Endodermal cell (in vitro differentiated cells): Measurements from ENCODE around the gene CEACAM1. TPM values are rescaled to one million over a fixed set of nuclear protein-coding genes. Genes with fewer than 3 reads are reported as not detected.

Source experiments
- DNase-seq: peaks from one replicate; pipeline ENCODE4 v3.0.0-alpha.2; 2017
- H3K27ac ChIP-seq: 2 replicates; pipeline ENCODE4 v1.5.1; 2013; ENCODE audit warnings: mild to moderate bottlenecking, low read depth, low read length, moderate library complexity
- H3K27me3 ChIP-seq: 2 replicates; pipeline ENCODE4 v1.6.1; 2013; ENCODE audit warnings: mild to moderate bottlenecking, low read length, moderate library complexity; ENCODE audit not compliant: insufficient read depth, control insufficient read depth, poor library complexity, severe bottlenecking
- H3K36me3 ChIP-seq: 2 replicates; pipeline ENCODE4 v1.7.0; 2013; ENCODE audit warnings: mild to moderate bottlenecking, low read length, moderate library complexity; ENCODE audit not compliant: control insufficient read depth, insufficient read depth
- H3K4me1 ChIP-seq: one replicate; pipeline ENCODE4 v1.7.0; 2013; ENCODE audit warnings: low read length; ENCODE audit not compliant: control insufficient read depth, insufficient read depth
- H3K4me3 ChIP-seq: 2 replicates; pipeline ENCODE4 v1.5.1; 2013; ENCODE audit warnings: mild to moderate bottlenecking, low read length, moderate library complexity
- H3K9ac ChIP-seq: 2 replicates; pipeline ENCODE4 v1.6.1; 2013; ENCODE audit warnings: mild to moderate bottlenecking, low read length, moderate library complexity; ENCODE audit not compliant: poor library complexity, severe bottlenecking; ENCODE audit errors: extremely low read depth
- H3K9me3 ChIP-seq: 2 replicates; pipeline ENCODE4 v1.6.1; 2013; ENCODE audit warnings: mild to moderate bottlenecking, low read length, moderate library complexity; ENCODE audit not compliant: control insufficient read depth
- H3K27ac Mint-ChIP-seq: 2 replicates; pipeline ENCODE4 v1.8.0; 2020; ENCODE audit warnings: mixed read lengths
- H3K27me3 Mint-ChIP-seq: 2 replicates; pipeline ENCODE4 v1.8.0; 2021; ENCODE audit warnings: mild to moderate bottlenecking, mixed read lengths; ENCODE audit not compliant: insufficient read depth
- H3K36me3 Mint-ChIP-seq: 2 replicates; pipeline ENCODE4 v1.8.0; 2020; ENCODE audit warnings: low read depth, mixed read lengths
- H3K4me1 Mint-ChIP-seq: 2 replicates; pipeline ENCODE4 v1.8.0; 2020; ENCODE audit warnings: mixed read lengths
- H3K4me3 Mint-ChIP-seq: 2 replicates; pipeline ENCODE4 v1.8.0; 2020; ENCODE audit warnings: mild to moderate bottlenecking, moderate library complexity, mixed read lengths
- H3K9me3 Mint-ChIP-seq: 2 replicates; pipeline ENCODE4 v1.8.0; 2020; ENCODE audit warnings: mild to moderate bottlenecking, mixed read lengths
- CTCF ChIP-seq: fragments of 200-600 bp; sonication (generic); conservative IDR thresholded peaks from 2 replicates; pipeline ENCODE4 v1.5.0; 2021; ENCODE audit warnings: antibody characterized with exemption, mild to moderate bottlenecking
- WGBS, 2 experiments: methylation state at CpG; one replicate each; pipeline versions ENCODE4 v1.1.5 to v1.1.7; 2013; ENCODE audit warnings: missing lambda C conversion rate in 2 of 2, mixed read lengths in 1 of 2; ENCODE audit not compliant: insufficient coverage in 1 of 2, insufficient read length in 1 of 2; 5-methylcytosine and 5-hydroxymethylcytosine counted together
- total RNA-seq, 2 donors: library from RNA; stranded (reverse); fragmentation: NEBNext Ultra II Directional in 1 of 2; extraction: Animal tissue kit (Norgen Biotek cat#: 25700) in 1 of 2; gene quantifications; 2 replicates in 1 of 2; 3 replicates in 1 of 2; pipeline ENCODE4 v1.2.1, GENCODE V29; 2021

CEACAM1 gene
- total RNA-seq, 2 donors from 2014 or later, result 1.0 to 1.5 TPM

DNA sequence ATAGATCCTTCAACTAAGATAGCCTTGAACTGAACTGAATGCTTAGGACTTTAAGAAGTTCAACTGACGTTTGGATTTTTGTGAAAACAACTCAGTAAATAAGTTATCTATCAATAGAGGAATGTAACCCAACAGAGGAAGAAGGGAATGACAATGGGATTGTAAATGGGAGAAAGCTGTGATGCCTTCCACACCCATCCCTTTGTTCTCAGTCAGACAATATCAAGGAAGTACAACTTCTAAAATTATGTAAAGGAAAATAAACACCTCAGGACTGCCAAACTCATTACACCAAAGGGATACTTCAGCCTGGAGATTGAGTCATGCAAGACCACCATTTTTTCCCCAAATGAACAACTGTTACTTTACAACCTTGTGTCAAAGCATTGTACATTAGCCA is 45.4 kb upstream of the CEACAM1 start:
- TF ChIP-seq CTCF, result no peak
- H3K9me3 ChIP-seq, result no peaks in the 10 kb centered on the region
- no peak overlapping the region for H3K27ac ChIP-seq
- Mint-ChIP-seq H3K27ac (no peak overlapping the region), H3K27me3 (peaks cover 18% of the 10 kb centered on the region), H3K4me1 (peaks cover 6% of the 10 kb centered on the region), H3K36me3 (no peaks in the 10 kb centered on the region), H3K9me3 (no peaks in the 10 kb centered on the region), H3K4me3 (no peak overlapping the region)
- H3K36me3 ChIP-seq, result no peaks in the 10 kb centered on the region
- WGBS, 2 experiments, result 60% methylated on average over 1 of the region's 1 CpG; no CpG with 5 or more reads in 1 of the 2 experiments
- H3K27me3 ChIP-seq, result peaks cover 5% of the 10 kb centered on the region
- H3K9ac ChIP-seq, result no peak overlapping the region
- no peak overlapping the region for H3K4me3 ChIP-seq
- H3K4me1 ChIP-seq, result no peaks in the 10 kb centered on the region
- DNase-seq, result no peak

DNA sequence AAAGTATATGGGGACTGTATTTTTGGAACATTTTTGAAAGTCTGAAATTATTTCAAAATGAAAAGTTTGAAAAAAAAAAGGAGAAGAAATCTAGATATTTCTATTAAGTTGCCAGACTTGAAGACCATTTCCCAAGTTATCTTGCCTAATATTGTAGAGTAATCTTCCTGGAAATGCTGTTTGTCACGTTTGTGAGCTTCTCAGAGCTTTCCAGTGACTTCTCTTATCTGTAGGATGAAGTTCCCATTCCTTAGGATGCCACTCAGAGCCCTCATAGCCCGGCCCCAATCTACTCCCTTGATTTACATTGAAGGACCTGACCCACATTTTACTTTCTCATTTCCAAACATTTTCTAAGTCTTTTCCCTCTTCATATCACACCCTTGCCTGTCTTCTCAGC is 42.8 kb upstream of the CEACAM1 start:
- no peak overlapping the region for H3K9ac ChIP-seq
- no peak for DNase-seq
- no peak for TF ChIP-seq CTCF
- H3K27me3 ChIP-seq, result no peaks in the 10 kb centered on the region
- no peaks in the 10 kb centered on the region for H3K36me3 Mint-ChIP-seq
- no peak overlapping the region for H3K4me3 ChIP-seq
- peaks cover 6% of the 10 kb centered on the region for H3K4me1 Mint-ChIP-seq
- H3K4me1 ChIP-seq, result no peaks in the 10 kb centered on the region
- no peaks in the 10 kb centered on the region for H3K36me3 ChIP-seq
- no peak overlapping the region for H3K27ac Mint-ChIP-seq
- H3K27me3 Mint-ChIP-seq, result peaks cover 16% of the 10 kb centered on the region
- H3K4me3 Mint-ChIP-seq, result no peak overlapping the region
- no peaks in the 10 kb centered on the region for H3K9me3 Mint-ChIP-seq
- H3K9me3 ChIP-seq, result no peaks in the 10 kb centered on the region
- H3K27ac ChIP-seq, result no peak overlapping the region
- WGBS, 2 experiments, result 75 to 80% methylated on average over 2 of the region's 2 CpGs

GRCh38 chr19:42569193-42569592 is 40.9 kb upstream of the CEACAM1 start:
- Mint-ChIP-seq H3K4me1 (peaks cover 6% of the 10 kb centered on the region), H3K27me3 (peaks cover 21% of the 10 kb centered on the region)

More at GRCh38 chr19:42569193-42569592, 40.9 kb upstream of the CEACAM1 start:
- DNase-seq, result no peak
- no peak overlapping the region for H3K4me3 ChIP-seq
- Mint-ChIP-seq H3K9me3 (no peaks in the 10 kb centered on the region), H3K36me3 (no peaks in the 10 kb centered on the region), H3K27ac (no peak overlapping the region), H3K4me3 (no peak overlapping the region)
- H3K27ac ChIP-seq, result no peak overlapping the region
- no peaks in the 10 kb centered on the region for H3K36me3 ChIP-seq
- TF ChIP-seq CTCF, result no peak
- H3K9me3 ChIP-seq, result no peaks in the 10 kb centered on the region
- WGBS, 2 experiments, result 86 to 100% methylated on average over 1 to 2 of the region's 2 CpGs
- no peaks in the 10 kb centered on the region for H3K4me1 ChIP-seq
- H3K9ac ChIP-seq, result no peak overlapping the region
- no peaks in the 10 kb centered on the region for H3K27me3 ChIP-seq
